GM12878 (cell line): ENCODE results near the gene DNMT1. TPM values are rescaled to one million over a fixed set of nuclear protein-coding genes. Genes with fewer than 3 reads are reported as not detected.

Experiments used
- ATAC-seq: fragments of 200-7000 bp; cut with Tn5 transposase; 3 replicates; pipeline ENCODE4 v1.9.1; 2020; ENCODE audit warnings: mild to moderate bottlenecking, moderate library complexity
- BruUV-seq: library from RNA; stranded (reverse); fragments of 400-500 nt; replicated peaks from 2 replicates; lab custom pipeline; 2021; lab: Mats Ljungman, UMichigan
- CTCF ChIA-PET: fragments of 300-600 bp; sonication (Branson Sonifier 250); formaldehyde crosslinking; extraction: SDS; loops from one replicate; lab custom pipeline; 2021; ENCODE audit warnings: inconsistent platforms; lab: Yijun Ruan, JAX
- POLR2A ChIA-PET: fragments of 350-600 bp; formaldehyde crosslinking; extraction: SDS; loops from one replicate; lab custom pipeline; 2021; ENCODE audit warnings: inconsistent platforms; lab: Charles Lee
- RAD21 ChIA-PET: fragments of 300-600 bp; sonication (Branson Sonifier 250); formaldehyde crosslinking; loops from one replicate; lab custom pipeline; 2023; ENCODE audit warnings: antibody characterized with exemption; ENCODE audit not compliant: unreplicated experiment; lab: Charles Lee
- SMC1A ChIA-PET: fragments of 300-600 bp; sonication (Branson Sonifier 250); formaldehyde crosslinking; loops from one replicate; lab custom pipeline; 2023; ENCODE audit not compliant: unreplicated experiment, uncharacterized antibody; lab: Charles Lee
- DNase-seq: peaks from one replicate; pipeline ENCODE4 v3.0.0-alpha.2; 2011; ENCODE audit warnings: low read depth, low spot score
- FAIRE-seq: peaks from 3 replicates; lab custom pipeline; 2011; peaks lifted over from hg19 to GRCh38; lab: Jason Lieb, UNC
- H2AFZ ChIP-seq: 2 replicates; pipeline ENCODE4 v1.6.0; 2011; ENCODE audit warnings: low read depth, low read length, control low read depth; ENCODE audit not compliant: control insufficient read depth
- H3K27ac ChIP-seq: 2 replicates; pipeline ENCODE4 v1.5.1; 2011; ENCODE audit warnings: control low read depth; ENCODE audit not compliant: control insufficient read depth, insufficient read depth
- H3K27me3 ChIP-seq, 2 experiments: replicated peaks in 1 of 2; 2 replicates each; pipeline versions ENCODE4 v1.6.0 to v1.6.1; 2011; ENCODE audit warnings: low read length in 1 of 2; ENCODE audit not compliant: control insufficient read depth in 2 of 2, insufficient read depth in 2 of 2
- H3K36me3 ChIP-seq, 2 experiments: 2 replicates each; pipeline ENCODE4 v1.5.1; 2011; ENCODE audit warnings: low read length in 1 of 2; ENCODE audit not compliant: control insufficient read depth in 2 of 2, insufficient read depth in 2 of 2
- H3K4me1 ChIP-seq: 2 replicates; pipeline ENCODE4 v1.6.1; 2011; ENCODE audit warnings: mild to moderate bottlenecking, low read length, moderate library complexity, mixed read lengths; ENCODE audit not compliant: control insufficient read depth, insufficient read depth
- H3K4me2 ChIP-seq: 2 replicates; pipeline ENCODE4 v1.6.0; 2011; ENCODE audit warnings: control low read depth; ENCODE audit not compliant: control insufficient read depth, insufficient read depth
- H3K4me3 ChIP-seq: fragments of 200-600 bp; sonication (generic); 2 replicates; pipeline ENCODE4 v1.5.1; 2016
- H3K79me2 ChIP-seq: 2 replicates; pipeline ENCODE4 v1.6.0; 2011; ENCODE audit warnings: low read length; ENCODE audit not compliant: control insufficient read depth, insufficient read depth
- H3K9ac ChIP-seq: 2 replicates; pipeline ENCODE4 v1.8.0; 2011; ENCODE audit warnings: low read length, control low read depth, mixed read lengths; ENCODE audit not compliant: control insufficient read depth, insufficient read depth
- H3K9me3 ChIP-seq: replicated peaks from 3 replicates; pipeline ENCODE4 v1.5.1; 2011; ENCODE audit warnings: mild to moderate bottlenecking, low read length; ENCODE audit not compliant: control insufficient read depth, insufficient read depth
- H4K20me1 ChIP-seq: 2 replicates; pipeline ENCODE4 v1.6.0; 2011; ENCODE audit not compliant: control insufficient read depth, insufficient read depth
- ATF2 ChIP-seq: IDR thresholded peaks from 2 replicates; pipeline ENCODE4 v1.6.1; 2012; ENCODE audit warnings: low read length, inconsistent platforms
- CEBPB ChIP-seq, 2 experiments: fragments of 150-350 bp in 1 of 2; IDR thresholded peaks; 2 replicates each; pipeline ENCODE4 v1.6.1; 2012 to 2014; ENCODE audit warnings: low read depth in 2 of 2, low read length in 2 of 2, borderline replicate concordance in 1 of 2, inconsistent platforms in 1 of 2
- ZBTB4 ChIP-seq: fragments of 450-650 bp; formaldehyde crosslinking; IDR thresholded peaks from 2 replicates; pipeline ENCODE4 v1.4.0; 2022; ENCODE audit warnings: mild to moderate bottlenecking, moderate library complexity
- WGBS: methylation state at CpG from one replicate; pipeline ENCODE4 v1.1.6; 2016; ENCODE audit warnings: low lambda C conversion rate; ENCODE audit not compliant: insufficient replicate concordance, insufficient coverage; ENCODE audit errors: missing lambda C conversion rate; 5-methylcytosine and 5-hydroxymethylcytosine counted together
- in situ Hi-C: fragments of 300-500 bp; cut with MboI; formaldehyde crosslinking; loops from 9 replicates; pipeline ENCODE4 v1.14.3; 2018; ENCODE audit warnings: mixed read lengths
- intact Hi-C: fragments of 100-400 bp; cut with micrococcal nuclease; formaldehyde crosslinking; loops from one replicate; pipeline ENCODE4 v1.14.2; 2022; ENCODE audit not compliant: unreplicated experiment
- polyA plus RNA-seq, 11 experiments: library from polyadenylated mRNA; depleted of rRNA in 4 of 11; unstranded in 6 of 11; stranded (reverse) in 5 of 11; fragments of >200 nt; fragmentation: Nextera tagmentation in 4 of 11; fragmentation: Illumina TruSeq in 1 of 11; extraction: Ambion mirVana in 4 of 11; extraction: Trizol in 1 of 11; gene quantifications; 1 replicate in 1 of 11; 2 replicates in 10 of 11; pipeline versions ENCODE4 v1.2.1 to v1.2.3, GENCODE V29; 2011 to 2016; ENCODE audit warnings: inconsistent platforms in 2 of 11, missing spikeins in 2 of 11, low read depth in 1 of 11
- total RNA-seq, 4 experiments: library from RNA; depleted of rRNA in 3 of 4; stranded (reverse); fragments of >200 nt in 3 of 4; fragmentation: Illumina TruSeq in 1 of 4; extraction: Trizol in 1 of 4; gene quantifications; 2 replicates each; pipeline versions ENCODE4 v1.2.1 to v1.2.3, GENCODE V29; 2013 to 2021
- TF ChIP-seq, protein P1 (sequence below): fragments of 450-650 bp; formaldehyde crosslinking; IDR thresholded peaks from 2 replicates; pipeline ENCODE4 v1.4.0; 2020; ENCODE audit warnings: mild to moderate bottlenecking, moderate library complexity

Gene DNMT1
- total and polyA plus RNA-seq, 10 of the 15 experiments (the other 5 are each of a cell fraction or from before 2014, with no cell fraction given) = 70.0 to 290 (median 133) TPM

DNA sequence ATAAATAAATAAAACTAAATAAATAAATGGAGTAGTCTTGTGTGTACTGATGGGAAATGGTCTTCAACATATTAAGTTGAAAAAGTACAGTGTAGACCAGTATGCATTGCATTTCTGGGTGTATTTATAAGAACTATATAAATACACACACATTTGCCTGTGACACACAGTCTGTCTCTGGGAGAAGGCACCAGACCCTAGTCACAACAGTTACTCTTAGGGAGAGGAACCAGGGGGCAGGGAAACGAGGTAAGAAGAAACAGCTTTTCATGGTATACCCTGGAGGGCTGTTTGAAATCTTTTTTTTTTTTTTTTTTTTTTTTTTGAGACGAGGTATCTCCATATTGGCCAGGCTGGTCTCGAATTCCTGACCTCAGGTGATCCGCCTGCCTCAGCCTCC lies 39.2 kb upstream of the DNMT1 start:
- Histone ChIP-seq H2AFZ (no peak overlapping the region), H3K27ac (no peak overlapping the region), H3K79me2 (peaks cover 23% of the 10 kb centered on the region)
- WGBS = 94% methylated on average over 2 of the region's 4 CpGs
- no peak for DNase-seq
- TF ChIP-seq ATF2 (no peak), CEBPB (IDR thresholded peaks at IDR 0.05; ENCODE audit: borderline replicate concordance in 1 of 2, low read depth in 2 of 2, low read length in 2 of 2) (no peak), ZBTB4 (CRISPR knock-in tag) (no peak)
- TF ChIP-seq, protein P1, sequence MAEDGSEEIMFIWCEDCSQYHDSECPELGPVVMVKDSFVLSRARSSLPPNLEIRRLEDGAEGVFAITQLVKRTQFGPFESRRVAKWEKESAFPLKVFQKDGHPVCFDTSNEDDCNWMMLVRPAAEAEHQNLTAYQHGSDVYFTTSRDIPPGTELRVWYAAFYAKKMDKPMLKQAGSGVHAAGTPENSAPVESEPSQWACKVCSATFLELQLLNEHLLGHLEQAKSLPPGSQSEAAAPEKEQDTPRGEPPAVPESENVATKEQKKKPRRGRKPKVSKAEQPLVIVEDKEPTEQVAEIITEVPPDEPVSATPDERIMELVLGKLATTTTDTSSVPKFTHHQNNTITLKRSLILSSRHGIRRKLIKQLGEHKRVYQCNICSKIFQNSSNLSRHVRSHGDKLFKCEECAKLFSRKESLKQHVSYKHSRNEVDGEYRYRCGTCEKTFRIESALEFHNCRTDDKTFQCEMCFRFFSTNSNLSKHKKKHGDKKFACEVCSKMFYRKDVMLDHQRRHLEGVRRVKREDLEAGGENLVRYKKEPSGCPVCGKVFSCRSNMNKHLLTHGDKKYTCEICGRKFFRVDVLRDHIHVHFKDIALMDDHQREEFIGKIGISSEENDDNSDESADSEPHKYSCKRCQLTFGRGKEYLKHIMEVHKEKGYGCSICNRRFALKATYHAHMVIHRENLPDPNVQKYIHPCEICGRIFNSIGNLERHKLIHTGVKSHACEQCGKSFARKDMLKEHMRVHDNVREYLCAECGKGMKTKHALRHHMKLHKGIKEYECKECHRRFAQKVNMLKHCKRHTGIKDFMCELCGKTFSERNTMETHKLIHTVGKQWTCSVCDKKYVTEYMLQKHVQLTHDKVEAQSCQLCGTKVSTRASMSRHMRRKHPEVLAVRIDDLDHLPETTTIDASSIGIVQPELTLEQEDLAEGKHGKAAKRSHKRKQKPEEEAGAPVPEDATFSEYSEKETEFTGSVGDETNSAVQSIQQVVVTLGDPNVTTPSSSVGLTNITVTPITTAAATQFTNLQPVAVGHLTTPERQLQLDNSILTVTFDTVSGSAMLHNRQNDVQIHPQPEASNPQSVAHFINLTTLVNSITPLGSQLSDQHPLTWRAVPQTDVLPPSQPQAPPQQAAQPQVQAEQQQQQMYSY = no peak
- TF ChIP-seq, all 136 proteins: peak for 0
- no peak for ATAC-seq
- Histone ChIP-seq H3K27me3 (no peaks in the 10 kb centered on the region), H3K9me3 (no peaks in the 10 kb centered on the region), H3K36me3 (no peaks in the 10 kb centered on the region; a peak in 1 of 4 replicates), H3K4me2 (no peak overlapping the region), H3K4me1 (peaks cover 45% of the 10 kb centered on the region), H4K20me1 (no peaks in the 10 kb centered on the region), H3K9ac (no peak overlapping the region), H3K4me3 (no peak overlapping the region)
- BruUV-seq = no TSS peak
- ChIA-PET POLR2A (interaction anchor here (0.7 to 3.3 kb wide), 3 partner anchors 12 to 148 kb away, joined by 4 to 35 read pairs (median 6); no protein-coding TSS in a partner anchor), SMC1A (interaction anchor here (0.7 to 3.6 kb wide), 3 partner anchors 12 to 133 kb away, joined by 3 to 22 read pairs (median 4); no protein-coding TSS in a partner anchor), CTCF (interaction anchor here (0.7 to 9.8 kb wide), 4 partner anchors 9 to 182 kb away, joined by 3 to 148 read pairs (median 4); partner anchors contain the start of gene MRPL4), RAD21 (interaction anchor here (0.6 to 1.0 kb wide), 3 partner anchors 9 to 194 kb away, joined by 3 to 5 read pairs (median 4); no protein-coding TSS in a partner anchor)
- intact Hi-C loops (no loop called here), in situ Hi-C loops (loop anchor here (25.0 kb wide), 1 partner anchor 1097 kb away; the partner anchor contains the start of genes OR7G3 and ZNF317)
- FAIRE-seq = no peak
